HG02610 (cell line): Measurements from ENCODE around the gene SCG3.

Experiments
- ATAC-seq: cut with Tn5 transposase; IDR thresholded peaks from one replicate; pipeline ENCODE4 v1.9.1; 2021; ENCODE audit warnings: mild to moderate bottlenecking, moderate library complexity; ENCODE audit not compliant: unreplicated experiment

The SCG3 gene

DNA sequence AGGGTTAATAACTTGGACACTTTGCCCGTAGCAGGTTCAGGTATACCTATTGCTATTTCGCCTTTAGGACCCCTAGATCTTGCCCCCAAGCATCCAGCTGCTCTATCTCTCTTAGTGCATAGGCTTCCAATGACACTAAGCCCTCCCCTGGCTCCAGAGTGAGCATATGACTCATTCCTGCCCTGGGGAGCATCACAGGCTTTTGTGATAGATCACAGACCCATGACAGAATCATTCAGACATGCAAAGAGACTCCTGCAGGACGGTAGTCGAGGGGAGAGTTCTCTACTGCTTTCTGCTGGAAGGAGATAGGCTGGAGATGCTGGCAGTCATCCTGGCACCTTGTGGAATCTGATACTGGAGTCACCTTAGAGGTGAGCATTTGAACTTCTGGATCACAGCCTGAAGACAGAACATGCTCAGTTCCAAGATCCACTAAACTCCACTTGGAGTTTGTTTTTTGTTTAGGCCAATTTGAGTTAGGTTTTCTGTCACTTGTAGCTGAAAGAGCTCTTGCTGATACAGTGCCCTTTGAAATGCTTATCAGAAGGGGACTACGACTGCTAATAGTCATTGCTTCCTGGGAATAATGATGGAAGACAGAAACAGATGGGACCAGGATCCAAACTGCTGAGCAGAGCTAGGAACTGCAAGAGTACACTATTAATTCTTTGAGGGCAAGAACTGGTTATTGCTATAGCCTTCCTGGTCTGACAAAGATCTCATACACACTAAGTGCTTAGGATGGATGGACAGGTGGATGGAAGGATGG, 45.2 kb downstream of the SCG3 start:
- peak; percentile 97 for ATAC-seq

DNA sequence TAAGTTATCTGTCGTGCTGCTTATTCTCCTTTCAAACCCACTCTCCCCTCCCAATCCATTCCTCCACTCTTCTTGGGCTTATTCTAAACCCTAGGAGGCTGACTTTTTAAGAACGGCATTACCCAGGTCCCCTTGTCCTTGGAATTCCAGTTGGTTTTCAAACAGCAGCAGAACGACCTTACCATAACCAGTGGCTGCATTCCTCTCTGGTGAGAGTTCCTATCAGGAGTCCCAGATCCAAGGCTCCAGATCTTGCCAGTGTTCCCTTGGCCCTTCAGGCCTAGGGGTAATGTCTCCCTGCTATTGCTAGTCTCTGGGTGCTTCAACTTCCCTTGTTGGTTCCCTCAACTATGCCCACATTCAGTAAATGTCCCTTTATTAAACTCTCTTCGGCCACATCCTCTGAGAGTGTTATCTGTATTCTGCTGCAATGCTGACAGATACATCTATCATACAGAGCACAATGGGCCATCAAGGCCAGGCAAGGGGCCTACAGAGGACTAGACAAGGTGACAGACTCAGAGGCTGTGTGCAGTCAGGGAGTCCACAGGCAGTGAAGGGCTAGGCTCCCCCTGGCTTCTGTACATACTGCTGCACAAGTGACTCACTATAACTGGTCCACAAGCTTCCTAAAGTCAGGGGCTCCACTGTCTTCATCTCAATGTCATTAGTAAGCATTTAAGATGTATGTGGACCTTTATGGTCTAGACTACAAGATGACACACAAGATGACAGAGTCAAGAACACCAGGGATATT, 46.0 kb downstream of the SCG3 start:
- ATAC-seq: no peak

GRCh38 chr15:51731549-51732267, 50.4 kb downstream of the SCG3 start:
- peak; percentile 58 for ATAC-seq

GRCh38 chr15:51732646-51733045, 51.3 kb downstream of the SCG3 start:
- no peak for ATAC-seq

DNA sequence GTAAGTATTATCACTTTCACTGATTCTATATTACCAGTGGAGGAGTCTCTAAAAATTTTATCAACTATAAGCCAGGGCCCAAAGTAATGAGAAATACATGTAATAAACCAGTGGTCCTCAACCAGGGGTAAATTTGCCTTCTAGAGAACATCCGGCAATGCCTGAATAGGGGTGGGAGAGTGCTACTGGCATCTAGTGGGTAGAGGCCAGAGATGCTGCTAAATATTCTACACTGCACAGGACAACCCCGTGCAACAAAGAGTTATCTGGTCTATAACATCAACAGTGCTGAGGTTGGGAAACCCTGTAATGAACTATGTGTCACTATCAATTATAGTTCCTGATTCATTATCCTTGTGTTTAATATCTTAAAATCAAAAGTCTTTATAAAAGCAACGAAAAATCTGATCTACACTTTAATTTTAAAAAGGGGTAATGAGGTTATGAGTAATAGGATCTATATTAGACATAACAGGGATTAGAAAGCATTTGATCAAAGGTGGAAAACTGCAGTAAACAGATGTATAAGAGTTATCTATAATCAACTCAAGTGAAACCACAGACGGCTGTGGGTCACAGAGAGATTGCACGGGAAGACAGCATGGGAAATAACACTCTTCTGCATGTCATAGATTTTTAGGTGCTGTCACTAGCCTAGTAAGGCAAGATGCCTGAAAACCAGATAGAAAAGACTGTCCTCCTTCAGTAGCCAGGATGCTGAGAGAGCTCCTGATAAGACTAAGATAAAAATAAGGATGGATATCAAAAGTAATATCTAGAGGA, 54.1 kb downstream of the SCG3 start:
- no peak for ATAC-seq

DNA sequence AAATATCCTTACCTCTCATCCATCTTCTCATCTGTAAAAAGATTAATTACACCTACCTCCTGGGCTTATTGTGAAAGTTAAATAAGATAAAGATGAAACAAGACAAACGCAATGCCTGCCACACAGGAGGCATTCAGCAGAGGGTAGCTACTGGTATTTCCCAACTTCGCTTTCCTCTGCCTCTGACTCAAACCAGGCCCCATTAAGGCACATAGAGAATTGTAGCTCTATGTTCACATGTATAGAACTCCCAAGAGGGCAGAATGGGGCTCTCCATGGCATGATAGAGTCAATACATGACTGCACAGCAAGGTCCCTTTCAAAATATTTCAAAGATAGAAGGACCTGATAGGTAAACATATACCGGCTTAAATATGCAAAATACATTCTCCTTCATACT, 54.8 kb downstream of the SCG3 start:
- peak; percentile 38 for ATAC-seq

- peak; percentile 21 for ATAC-seq
Measured at GRCh38 chr15:51736751-51737521, 55.6 kb downstream of the SCG3 start.

DNA sequence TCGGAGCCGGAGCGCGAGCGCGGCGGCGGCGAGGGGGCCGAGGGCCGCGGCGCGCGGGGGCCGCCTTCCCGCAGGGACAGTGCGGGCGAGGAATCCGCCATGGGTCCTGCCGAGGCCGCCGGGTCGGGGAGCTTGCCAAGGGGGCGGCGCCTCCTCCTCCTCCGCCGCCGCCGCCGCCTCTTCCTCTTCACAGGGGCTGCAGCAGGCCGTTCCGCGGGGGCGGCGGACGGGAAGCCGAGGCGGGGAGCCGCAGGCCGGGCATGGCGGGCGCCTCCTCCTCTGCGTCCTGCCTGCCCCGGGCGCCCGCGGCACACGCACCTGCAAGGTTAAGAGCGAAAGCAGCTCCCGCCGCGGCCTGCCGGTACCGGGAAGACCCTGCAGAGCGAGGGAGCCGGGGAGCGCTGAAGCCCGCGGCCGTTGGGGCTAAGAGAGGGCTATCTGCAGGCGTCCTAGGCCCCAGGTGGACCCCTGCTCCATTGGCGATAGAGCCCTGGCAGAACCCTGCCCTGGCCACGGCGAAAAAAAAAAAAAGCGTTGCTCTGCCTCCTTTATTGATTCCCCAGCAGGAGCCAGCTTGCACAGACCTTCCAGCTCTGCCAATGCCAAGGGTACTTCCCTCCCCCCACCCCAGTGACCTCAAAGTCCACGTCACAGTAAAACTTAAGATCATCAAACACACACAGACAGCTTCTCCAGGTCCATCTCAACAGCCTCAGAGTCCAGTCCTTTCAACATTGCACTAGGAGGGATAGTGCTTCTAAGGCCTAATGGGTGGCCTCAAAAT, 56.4 kb downstream of the SCG3 start, which contains the start of gene LYSMD2:
TSS of gene LYSMD2 (minus strand) at position 134 of the 784 bp plus-strand sequence. CDS start at position 101, 33 bp downstream.
- peak; percentile 36 for ATAC-seq

DNA sequence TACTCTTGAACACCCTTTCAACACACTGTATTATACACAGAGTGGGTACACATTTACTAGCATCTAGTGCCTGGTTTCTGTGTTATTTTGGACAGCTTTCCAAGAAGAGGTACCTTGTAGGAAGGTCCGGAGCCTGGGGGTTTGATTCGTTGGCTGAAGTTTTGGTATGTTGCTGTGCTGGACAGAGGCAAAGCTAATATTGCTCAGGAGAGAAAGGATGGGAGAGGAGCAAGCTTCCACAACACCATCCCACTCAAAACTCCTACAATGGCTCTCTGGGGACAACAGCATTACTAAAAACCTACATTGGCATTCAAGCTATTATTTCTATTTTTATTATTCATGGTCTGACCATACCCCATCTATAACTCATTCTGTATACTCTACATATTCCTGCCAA, 57.2 kb downstream of the SCG3 start:
- no peak for ATAC-seq

DNA sequence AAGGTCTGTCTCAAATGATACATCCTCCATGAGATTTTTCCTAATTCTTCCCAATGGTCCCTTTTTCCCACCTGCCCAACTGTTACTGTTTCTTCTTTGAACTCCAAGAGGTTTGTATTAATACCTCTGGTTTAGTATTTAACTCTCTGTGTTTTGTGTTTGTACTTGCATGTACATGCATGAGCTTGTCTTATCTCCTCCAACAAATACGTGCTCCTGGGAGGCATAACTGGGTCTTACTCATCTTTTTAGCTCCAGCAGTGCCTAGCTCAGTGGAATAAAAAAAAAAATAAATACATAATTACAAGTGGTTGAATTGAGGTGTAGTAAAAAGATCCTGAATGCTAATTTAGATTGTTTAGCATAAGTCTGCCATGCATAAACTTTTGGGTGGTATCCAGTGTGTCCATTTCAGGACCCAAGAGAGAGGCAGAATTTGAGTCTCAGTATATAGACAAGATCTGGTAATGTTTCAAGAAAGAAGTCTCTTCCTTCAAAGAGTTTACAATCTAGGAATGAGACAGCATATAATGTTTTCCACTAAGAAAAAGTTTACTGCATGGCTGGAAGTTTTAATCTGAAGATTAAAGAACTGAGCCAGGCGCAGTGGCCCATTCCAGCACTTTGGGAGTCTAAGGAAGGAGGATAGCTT, 57.9 kb downstream of the SCG3 start:
- ATAC-seq: no peak

DNA sequence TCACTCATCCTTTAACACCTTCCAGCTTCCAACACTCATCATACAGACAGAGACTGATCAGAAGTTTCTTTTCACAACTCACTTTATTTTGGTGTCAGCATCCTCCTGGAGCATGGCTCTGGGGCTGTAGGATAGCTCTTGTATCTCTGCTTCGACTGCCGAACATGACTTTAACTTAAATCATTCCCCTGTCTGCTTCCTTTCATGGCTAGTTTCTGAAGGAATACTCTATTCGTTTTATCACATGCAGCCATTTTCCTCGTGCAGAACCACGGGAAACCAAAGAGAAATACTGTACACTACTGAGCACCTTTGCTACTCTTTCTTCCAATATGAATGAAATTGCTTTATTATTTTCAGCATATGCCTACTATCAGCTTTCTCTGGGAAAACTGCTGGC, 68.0 kb downstream of the SCG3 start:
- ATAC-seq: no peak

- no peak for ATAC-seq
Measured at GRCh38 chr15:51750186-51750585, 68.9 kb downstream of the SCG3 start.

GRCh38 chr15:51750792-51751696, 69.7 kb downstream of the SCG3 start, which contains the start of gene TMOD2:
Gene TMOD2, plus strand, starts transcription at chr15:51751597. Its CDS starts 14,845 bp downstream, at chr15:51766442.
- ATAC-seq: peak; percentile 76

DNA sequence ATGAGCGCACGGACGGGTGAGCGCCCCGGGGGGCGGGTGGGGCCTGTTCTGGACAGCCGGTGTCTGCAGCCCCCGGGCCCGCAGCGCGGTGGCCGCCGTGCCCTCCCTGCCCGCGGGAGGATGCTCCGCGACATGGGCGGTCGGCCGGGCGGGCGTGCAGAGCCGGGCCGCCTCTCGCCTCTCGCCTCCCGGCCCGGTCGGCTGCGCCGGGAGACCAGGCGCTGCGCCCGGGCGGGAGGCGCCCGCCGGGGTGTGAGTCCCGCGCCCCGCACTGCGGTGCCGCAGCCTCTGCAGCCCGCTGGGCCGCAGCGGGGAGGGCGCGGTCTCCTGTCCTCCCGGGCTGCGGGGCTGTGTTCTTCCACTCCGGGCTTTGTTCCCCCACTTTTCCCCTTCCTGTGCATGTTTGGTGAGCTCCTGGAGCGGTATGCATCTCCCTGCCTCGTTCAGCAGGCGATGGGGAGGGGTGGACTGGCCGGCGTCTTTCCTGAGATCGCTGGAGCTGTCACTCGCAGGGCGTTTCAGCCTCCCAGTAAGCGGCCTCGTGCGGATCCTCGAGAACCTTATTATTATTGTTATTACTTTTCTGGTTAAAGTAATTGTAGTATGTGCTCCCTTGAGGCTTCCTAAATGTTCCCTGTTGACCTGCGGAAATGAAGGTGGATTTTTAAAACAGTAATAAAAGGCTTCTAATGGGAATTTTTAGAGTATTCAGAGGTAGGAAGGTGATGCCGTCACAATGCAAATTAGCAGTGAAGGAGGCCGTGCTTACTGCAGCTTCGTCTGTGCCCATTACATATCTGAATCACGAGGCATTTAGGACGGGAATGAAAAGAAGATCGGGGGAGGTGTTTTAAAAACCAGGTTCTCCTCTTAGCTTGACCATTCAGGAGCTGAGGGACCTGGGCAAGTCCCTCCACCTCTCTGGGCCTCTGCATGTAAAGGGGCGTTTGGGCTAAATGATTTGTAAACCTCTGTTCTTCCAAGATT, 70.7 kb downstream of the SCG3 start:
- peak; percentile 37 for ATAC-seq

DNA sequence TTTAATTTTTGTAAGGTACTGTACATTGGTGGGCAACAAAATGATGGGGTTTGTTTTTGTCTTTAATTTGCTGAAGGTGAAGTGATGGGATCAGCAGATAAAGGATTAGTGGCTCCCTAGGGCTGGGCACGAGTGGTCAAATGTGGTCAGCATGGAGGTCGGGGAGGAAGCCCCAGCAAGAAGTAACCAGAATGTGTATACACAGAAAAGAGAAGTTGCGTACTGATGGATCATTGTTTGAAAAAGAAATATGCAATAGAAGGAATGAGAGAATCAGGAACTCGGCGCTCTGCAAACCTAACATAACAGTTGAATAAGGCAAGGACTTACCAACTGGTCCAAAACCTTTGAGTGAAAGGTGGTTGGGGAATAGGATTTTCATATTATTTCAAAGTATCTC, 71.6 kb downstream of the SCG3 start:
- ATAC-seq: no peak

DNA sequence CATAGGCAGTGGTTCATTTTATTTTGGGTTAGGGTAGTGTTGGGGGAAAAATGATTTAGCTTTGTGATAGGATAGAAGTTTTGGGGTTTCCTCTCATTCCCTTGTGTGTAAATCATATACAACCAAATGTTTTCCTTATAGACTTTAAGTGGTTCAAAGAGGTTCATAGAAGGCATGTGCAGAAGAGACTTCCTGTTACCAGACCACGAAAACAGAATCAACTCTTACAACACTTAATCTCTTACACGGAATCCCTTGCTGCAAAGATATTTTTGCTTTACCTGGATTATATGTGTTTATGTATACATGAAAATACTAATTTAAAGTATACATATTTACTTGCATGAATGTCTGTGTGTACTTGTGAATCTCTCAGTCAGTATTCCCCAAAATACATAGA, 73.0 kb downstream of the SCG3 start:
- ATAC-seq: no peak
